Gastrocnemius medialis (tissue), 4 donors: ENCODE results near the gene PLPP2. TPM values are rescaled to one million over a fixed set of nuclear protein-coding genes. Genes with fewer than 3 reads are reported as not detected.

Experiments used
- ATAC-seq, 2 donors: fragments of 150-250 bp; one replicate each; pipeline ENCODE4 v1.9.1; 2016
- DNase-seq, 2 donors: peaks; one replicate each; pipeline ENCODE4 v3.0.0-alpha.2; 2019
- H3K27ac ChIP-seq, 4 donors: fragments of 200-600 bp; sonication (generic); 1 replicate in 1 of 4; 2 replicates in 3 of 4; pipeline ENCODE4 v1.5.1; 2016 to 2018; ENCODE audit warnings: mild to moderate bottlenecking in 2 of 4, moderate library complexity in 1 of 4
- H3K27me3 ChIP-seq, 3 donors: fragments of 200-600 bp; sonication (generic) in 2 of 3; 1 replicate in 1 of 3; 2 replicates in 2 of 3; pipeline versions ENCODE4 v1.5.1 to v1.6.0; 2016 to 2019; ENCODE audit warnings: mild to moderate bottlenecking in 1 of 3, moderate library complexity in 1 of 3
- H3K36me3 ChIP-seq, 2 donors: fragments of 200-600 bp; sonication (generic) in 1 of 2; one replicate each; pipeline ENCODE4 v1.5.1; 2017 to 2018
- H3K4me1 ChIP-seq, 2 donors: fragments of 200-600 bp; sonication (generic) in 1 of 2; one replicate each; pipeline ENCODE4 v1.5.1; 2016 to 2017; ENCODE audit warnings: mild to moderate bottlenecking in 2 of 2
- H3K4me3 ChIP-seq, 4 donors: fragments of 200-600 bp; sonication (generic) in 3 of 4; 1 replicate in 1 of 4; 2 replicates in 3 of 4; pipeline ENCODE4 v1.5.1; 2016 to 2019; ENCODE audit warnings: mild to moderate bottlenecking in 2 of 4
- H3K9me3 ChIP-seq, 3 donors: fragments of 200-600 bp; sonication (generic) in 2 of 3; 1 replicate in 1 of 3; 2 replicates in 2 of 3; pipeline ENCODE4 v1.5.1; 2016 to 2019
- CTCF ChIP-seq, 5 experiments: fragments of 450-650 bp in 3 of 5; fragments of 200-600 bp in 2 of 5; sonication (generic) in 2 of 5; IDR thresholded peaks in 4 of 5; conservative IDR thresholded peaks in 1 of 5; 1 replicate in 4 of 5; 2 replicates in 1 of 5; pipeline ENCODE4 v1.5.1; 2016 to 2019; ENCODE audit warnings: antibody characterized with exemption in 5 of 5, mild to moderate bottlenecking in 3 of 5, moderate library complexity in 3 of 5
- POLR2A ChIP-seq, 2 donors: fragments of 450-650 bp; IDR thresholded peaks; one replicate each; pipeline ENCODE4 v1.6.1; 2017; ENCODE audit warnings: antibody characterized with exemption in 2 of 2, mild to moderate bottlenecking in 2 of 2, moderate library complexity in 2 of 2
- in situ Hi-C, 4 donors: fragments of 200-750 bp; cut with MboI; loops; one replicate each; pipeline versions ENCODE4 v1.15.0 to v1.8.0; 2017; ENCODE audit warnings: low sequenced_read_pairs in 4 of 4
- intact Hi-C: fragments of 100-400 bp; cut with DNase I; formaldehyde crosslinking; loops from one replicate; pipeline ENCODE4 v1.15.1; 2023; ENCODE audit warnings: low total_unique reads
- total RNA-seq, 4 donors: library from RNA; depleted of rRNA; stranded (reverse); fragments of >200 nt; gene quantifications; one replicate each; pipeline versions ENCODE4 v1.1.0 to v1.2.3, GENCODE V29; 2016

Gene PLPP2
- total RNA-seq, 4 donors from 2014 or later = 0.64 to 1.2 (median 0.92) TPM; not detected in 1

- no peaks in the 10 kb centered on the region for H3K9me3 ChIP-seq
- no peaks in the 10 kb centered on the region for H3K27me3 ChIP-seq
- peaks cover 0 to 13% of the 10 kb centered on the region in 2 donors for H3K36me3 ChIP-seq
- intact Hi-C loops (no loop called here), in situ Hi-C loops (no loop called here)
- H3K4me3 ChIP-seq = no peak overlapping the region
- no peak for DNase-seq
- no peak overlapping the region for H3K27ac ChIP-seq
- no peak for TF ChIP-seq CTCF (IDR thresholded peaks at IDR 0.05 in 4 of 5, conservative IDR thresholded peaks at IDR 0.05 in 1 of 5)
- no peak for TF ChIP-seq POLR2A (IDR thresholded peaks at IDR 0.05)
- H3K4me1 ChIP-seq = peaks cover under 1 to 9% of the 10 kb centered on the region in 2 donors
- ATAC-seq = no peak
Measured at GRCh38 chr19:335486-336066, 44.4 kb upstream of the PLPP2 start.

- no peak for TF ChIP-seq CTCF (IDR thresholded peaks at IDR 0.05 in 4 of 5, conservative IDR thresholded peaks at IDR 0.05 in 1 of 5)
- TF ChIP-seq POLR2A (IDR thresholded peaks at IDR 0.05) = no peak
- Histone ChIP-seq H3K27me3 (no peaks in the 10 kb centered on the region), H3K9me3 (no peaks in the 10 kb centered on the region), H3K36me3 (peaks cover 0 to 18% of the 10 kb centered on the region in 2 donors), H3K27ac (no peak overlapping the region), H3K4me1 (peaks cover 0 to 5% of the 10 kb centered on the region in 2 donors), H3K4me3 (no peak overlapping the region)
- ATAC-seq (no peak), DNase-seq (no peak)
- in situ Hi-C loops = no loop called here
- intact Hi-C loops = no loop called here
Measured at GRCh38 chr19:335072-335471, 43.9 kb upstream of the PLPP2 start.

- no peaks in the 10 kb centered on the region for H3K27me3 ChIP-seq
- no peak overlapping the region for H3K27ac ChIP-seq
- no peak overlapping the region for H3K4me3 ChIP-seq
- in situ Hi-C loops (no loop called here), intact Hi-C loops (no loop called here)
- no peaks in the 10 kb centered on the region for H3K9me3 ChIP-seq
- ATAC-seq = no peak
- TF ChIP-seq POLR2A (IDR thresholded peaks at IDR 0.05) (no peak), CTCF (IDR thresholded peaks at IDR 0.05 in 4 of 5, conservative IDR thresholded peaks at IDR 0.05 in 1 of 5) (no peak)
- no peak for DNase-seq
- peaks cover 0 to 22% of the 10 kb centered on the region in 2 donors for H3K36me3 ChIP-seq
- H3K4me1 ChIP-seq = peaks cover 0 to 3% of the 10 kb centered on the region in 2 donors
Measured at GRCh38 chr19:334296-335071, 43.3 kb upstream of the PLPP2 start.

- Histone ChIP-seq H3K36me3 (peaks cover 0 to 61% of the 10 kb centered on the region in 2 donors), H3K4me1 (no peaks in the 10 kb centered on the region), H3K4me3 (no peak overlapping the region), H3K27me3 (no peaks in the 10 kb centered on the region), H3K27ac (no peak overlapping the region), H3K9me3 (no peaks in the 10 kb centered on the region)
- TF ChIP-seq POLR2A (IDR thresholded peaks at IDR 0.05) = no peak
- no peak for DNase-seq
- intact Hi-C loops = no loop called here
- in situ Hi-C loops = no loop called here
- ATAC-seq = no peak
Measured at GRCh38 chr19:330503-330902, 39.3 kb upstream of the PLPP2 start.

GRCh38 chr19:329876-330275 lies 38.7 kb upstream of the PLPP2 start:
- in situ Hi-C loops = no loop called here
- no peak for ATAC-seq
- Histone ChIP-seq H3K4me1 (no peaks in the 10 kb centered on the region), H3K4me3 (no peak overlapping the region), H3K27ac (no peak overlapping the region), H3K9me3 (no peaks in the 10 kb centered on the region), H3K36me3 (peaks cover 0 to 67% of the 10 kb centered on the region in 2 donors), H3K27me3 (no peaks in the 10 kb centered on the region)
- TF ChIP-seq CTCF (IDR thresholded peaks at IDR 0.05 in 4 of 5, conservative IDR thresholded peaks at IDR 0.05 in 1 of 5) (no peak), POLR2A (IDR thresholded peaks at IDR 0.05) (no peak)
- intact Hi-C loops = no loop called here
- no peak for DNase-seq
